GM19328 (cell line): ENCODE data around the gene PPP2R2C.

Experiments
- ATAC-seq: cut with Tn5 transposase; IDR thresholded peaks from one replicate; pipeline ENCODE4 v1.9.1; 2021; ENCODE audit warnings: mild to moderate bottlenecking, moderate library complexity; ENCODE audit not compliant: unreplicated experiment

The PPP2R2C gene

GRCh38 chr4:6332042-6332668 lies 140.3 kb downstream of the PPP2R2C start:
- no peak for ATAC-seq

DNA sequence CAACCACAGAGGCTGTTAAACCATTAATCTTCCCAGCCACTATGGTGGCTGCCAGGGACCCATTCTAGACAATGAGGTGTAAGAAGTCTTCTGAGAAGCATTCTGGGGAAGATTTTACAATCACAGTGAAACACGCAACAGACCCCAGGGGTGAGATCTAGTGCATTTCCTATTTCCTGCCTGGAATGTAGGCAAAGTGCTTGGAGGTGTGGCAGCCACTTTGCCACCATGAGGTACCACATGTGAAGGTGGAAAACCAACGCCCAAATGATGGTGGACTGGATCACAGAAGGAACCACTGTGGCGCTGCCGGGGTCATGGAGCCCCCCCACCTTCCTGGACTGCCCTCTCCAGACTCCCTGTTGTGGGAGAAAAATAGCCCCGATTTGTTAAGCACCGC lies 140.9 kb downstream of the PPP2R2C start:
- no peak for ATAC-seq

GRCh38 chr4:6331018-6331417 lies 141.4 kb downstream of the PPP2R2C start:
- ATAC-seq = no peak

DNA sequence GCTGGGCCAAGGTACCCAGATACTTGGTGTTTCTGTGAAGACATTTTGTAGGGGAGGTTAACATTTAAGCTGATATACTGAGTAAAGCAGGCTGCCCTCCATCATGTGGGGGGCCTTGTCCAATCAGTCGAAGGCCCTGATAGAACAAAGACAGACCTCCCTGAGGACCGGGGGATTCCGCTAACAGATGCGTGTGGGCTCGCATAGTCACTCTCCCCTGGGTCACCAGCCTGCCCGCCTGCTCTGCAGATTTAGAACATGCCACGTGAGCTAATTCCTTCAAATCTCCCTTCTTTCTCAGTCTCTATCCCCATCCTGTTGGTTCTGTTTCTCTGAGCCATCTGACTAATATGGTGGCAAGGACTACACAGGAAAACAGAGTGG lies 142.0 kb downstream of the PPP2R2C start:
- no peak for ATAC-seq

DNA sequence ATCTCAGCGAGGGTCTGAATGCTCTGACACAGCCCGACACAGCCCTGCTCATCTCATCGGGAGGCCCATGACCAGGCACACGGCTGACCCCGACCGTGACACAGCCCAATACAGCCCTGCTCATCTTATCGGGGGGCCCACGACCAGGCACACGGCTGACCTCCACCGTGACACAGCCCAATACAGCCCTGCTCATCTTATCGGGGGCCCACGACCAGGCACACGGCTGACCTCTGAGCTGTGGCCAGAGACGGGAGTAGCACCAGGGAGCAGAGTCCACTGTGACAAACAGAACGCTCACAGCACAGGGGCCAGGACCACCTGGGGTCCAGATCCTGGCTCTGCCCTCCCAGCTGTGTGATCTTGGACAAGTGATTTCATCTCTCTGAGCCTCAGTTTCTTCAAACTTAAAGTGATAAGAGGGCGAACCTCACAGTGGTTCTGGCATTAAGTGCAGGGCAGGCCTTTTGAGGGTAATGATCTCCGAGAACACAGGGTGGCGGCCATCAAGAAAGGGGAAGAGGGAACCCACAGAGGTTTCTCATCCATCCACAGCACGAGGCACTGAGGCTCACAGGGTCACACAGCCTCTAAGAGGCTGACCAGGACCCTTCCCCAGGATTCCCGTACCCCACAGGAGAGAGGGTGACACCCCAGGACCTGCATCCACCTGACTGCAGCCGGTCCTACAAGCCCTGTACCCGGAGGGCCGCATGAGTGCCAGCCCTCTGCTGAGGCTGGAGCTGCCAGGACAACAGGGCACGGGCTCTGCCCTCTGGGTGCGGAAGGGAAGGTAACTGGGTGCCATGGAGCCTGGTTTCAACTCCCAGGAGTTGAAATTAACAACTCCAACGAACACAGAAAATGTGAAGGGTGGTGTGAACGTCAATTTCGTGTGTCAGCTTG lies 142.7 kb downstream of the PPP2R2C start:
- no peak for ATAC-seq

GRCh38 chr4:6328526-6328925 lies 143.9 kb downstream of the PPP2R2C start:
- no peak for ATAC-seq

DNA sequence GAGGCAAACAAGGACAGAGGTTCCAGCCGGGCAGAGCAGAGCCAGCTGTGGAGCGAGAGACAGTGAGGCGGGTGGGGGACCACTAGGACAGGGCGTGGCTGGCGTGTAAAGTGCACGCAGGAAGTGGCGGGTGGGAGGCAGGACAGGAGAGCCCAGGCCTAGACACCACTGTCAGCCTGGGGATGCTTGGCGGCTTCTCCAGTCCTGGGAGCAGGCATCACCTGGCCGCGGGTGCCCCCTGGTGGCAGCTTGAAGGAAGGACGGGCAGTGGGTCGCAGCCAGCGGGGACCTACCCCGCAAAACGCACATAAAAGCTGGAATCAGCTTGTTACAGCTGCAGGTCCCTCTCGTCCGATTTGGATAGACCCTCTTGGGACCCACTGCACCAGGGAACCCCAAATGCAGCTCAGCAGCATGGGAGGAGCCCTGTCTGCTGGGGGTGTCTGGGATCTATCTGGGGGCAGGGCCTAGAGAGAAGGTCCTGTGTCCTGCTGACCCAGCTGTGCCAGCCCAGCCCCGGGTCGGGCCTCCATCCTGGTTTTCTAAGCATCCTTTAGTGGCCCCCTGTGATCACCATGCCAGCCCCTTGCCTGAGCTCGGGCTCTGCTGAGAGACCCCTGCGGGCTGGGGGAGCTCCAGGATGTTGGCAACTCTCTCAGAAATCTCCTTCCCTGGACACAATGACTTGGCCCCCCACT lies 145.0 kb downstream of the PPP2R2C start:
- ATAC-seq = peak; percentile 70

DNA sequence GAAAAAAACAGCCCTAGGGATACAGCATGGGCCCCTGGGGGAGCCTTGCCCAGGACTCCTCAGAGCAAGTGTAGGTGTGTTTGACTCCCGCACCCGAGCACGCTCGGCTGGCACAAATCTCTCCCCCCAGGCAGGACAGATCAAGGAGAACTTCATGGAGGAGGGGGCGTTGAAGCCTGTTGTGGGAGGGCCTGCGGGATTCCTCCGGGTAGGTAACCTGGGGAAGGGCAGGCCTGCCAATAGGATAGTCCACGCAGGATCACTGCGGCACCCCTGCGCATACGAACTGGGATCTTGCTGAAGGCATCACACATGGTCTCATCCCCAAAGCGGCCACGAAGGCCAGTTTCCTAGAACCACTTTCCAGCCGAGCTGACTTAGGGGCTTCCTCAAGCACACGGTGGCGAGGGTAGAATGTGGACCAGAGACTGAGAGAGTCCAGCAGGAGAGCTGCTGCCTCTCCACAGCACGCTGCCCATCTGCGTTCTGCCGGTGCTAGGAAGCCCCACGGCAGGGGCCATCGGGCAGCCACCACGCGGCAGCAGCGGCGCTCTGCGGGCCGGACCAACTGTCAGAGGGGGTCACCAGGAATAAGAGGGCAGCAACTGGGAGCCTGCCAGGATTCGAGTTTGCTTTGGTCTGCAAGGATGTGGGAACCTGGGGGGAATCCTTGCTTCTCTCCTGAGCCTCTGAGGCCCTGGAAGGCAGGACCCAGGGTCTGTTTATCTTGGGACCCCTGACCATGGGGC lies 145.9 kb downstream of the PPP2R2C start:
- ATAC-seq = no peak

DNA sequence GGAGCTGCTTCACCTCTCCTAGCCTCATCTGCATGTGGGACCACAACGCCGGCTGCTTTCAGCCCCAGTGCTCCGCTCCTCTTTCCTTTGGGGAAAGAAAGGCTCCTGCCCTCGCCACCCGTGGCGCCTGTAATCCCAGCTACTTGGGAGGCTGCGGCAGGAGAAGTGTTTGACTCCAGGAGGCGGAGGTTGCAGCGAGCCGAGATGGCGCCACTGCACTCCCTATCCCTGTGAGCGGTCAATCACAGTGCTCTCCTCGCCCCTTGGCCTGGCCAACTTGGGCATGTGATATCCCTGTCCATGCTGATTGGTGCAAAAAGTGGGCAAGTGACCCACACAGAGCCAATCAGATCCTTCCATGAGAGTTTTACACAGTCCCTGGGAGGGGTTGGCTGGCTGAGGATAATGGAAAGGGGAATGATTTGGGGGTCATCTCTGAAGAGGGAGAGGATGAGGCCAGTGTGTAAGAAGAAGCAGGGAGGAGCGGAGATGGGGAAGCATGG lies 146.6 kb downstream of the PPP2R2C start:
- no peak for ATAC-seq

DNA sequence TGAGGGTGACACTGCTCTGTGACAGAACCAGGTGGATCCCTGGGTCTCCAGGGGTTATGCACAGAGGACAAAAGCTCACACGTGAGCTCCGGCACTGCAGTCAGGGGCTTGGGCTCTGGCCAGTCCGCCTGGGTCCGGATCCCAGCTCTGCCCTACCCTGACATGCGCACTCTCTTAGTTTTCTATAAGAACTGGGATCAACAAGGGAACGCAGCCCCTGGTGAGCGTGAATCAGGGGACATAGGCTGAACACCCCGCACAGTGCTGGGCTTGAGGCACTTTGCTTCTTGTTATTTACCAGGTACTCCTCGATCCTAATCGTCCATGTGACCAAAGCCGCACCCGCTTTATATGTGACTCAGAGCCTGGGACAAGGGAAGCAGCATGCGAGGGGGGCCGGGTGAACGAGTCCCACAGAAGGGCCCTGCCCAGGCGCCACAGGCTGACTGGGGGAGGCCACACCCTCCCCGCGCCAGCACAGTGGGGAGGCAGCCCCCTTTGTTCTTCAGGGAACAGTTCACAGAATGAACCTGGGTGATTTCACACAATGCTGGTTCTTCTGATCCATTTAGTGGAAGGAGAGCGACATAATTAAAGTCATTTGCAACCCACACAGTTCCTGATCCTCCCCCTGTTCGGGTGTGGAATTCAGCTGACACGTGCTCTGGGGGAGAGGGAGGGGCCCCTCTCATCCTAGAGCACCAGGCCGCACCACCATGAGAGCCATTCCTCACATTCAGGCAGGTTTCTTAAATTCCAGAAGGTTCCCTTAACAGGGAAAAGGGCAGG lies 147.2 kb downstream of the PPP2R2C start:
- ATAC-seq = no peak

DNA sequence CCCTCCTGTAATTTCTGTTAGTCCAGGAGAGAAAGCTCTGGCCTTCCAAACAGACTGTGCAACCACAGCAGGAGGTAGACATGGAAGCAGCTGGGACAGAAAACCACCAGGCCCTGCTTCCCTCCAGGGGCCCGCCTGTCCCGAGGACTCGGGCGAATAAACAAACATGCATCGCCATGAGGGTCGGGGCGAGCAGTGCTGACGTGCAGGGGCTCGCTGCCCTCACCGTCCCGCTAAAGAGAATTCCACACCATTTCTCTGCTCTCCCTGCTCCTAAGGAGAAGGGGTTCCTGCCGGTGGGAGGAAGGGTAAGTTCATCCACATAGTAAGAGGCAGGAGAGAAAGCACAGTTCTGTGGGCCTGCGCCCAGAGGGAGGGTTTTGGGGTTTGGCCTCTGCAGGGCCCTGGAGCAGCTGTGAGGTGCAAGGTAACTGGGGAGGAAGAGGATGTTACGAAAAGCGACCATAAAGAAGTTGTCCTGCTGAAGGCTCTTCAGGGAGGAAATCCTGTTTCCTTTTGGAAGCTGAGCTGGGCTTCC lies 147.9 kb downstream of the PPP2R2C start:
- no peak for ATAC-seq

DNA sequence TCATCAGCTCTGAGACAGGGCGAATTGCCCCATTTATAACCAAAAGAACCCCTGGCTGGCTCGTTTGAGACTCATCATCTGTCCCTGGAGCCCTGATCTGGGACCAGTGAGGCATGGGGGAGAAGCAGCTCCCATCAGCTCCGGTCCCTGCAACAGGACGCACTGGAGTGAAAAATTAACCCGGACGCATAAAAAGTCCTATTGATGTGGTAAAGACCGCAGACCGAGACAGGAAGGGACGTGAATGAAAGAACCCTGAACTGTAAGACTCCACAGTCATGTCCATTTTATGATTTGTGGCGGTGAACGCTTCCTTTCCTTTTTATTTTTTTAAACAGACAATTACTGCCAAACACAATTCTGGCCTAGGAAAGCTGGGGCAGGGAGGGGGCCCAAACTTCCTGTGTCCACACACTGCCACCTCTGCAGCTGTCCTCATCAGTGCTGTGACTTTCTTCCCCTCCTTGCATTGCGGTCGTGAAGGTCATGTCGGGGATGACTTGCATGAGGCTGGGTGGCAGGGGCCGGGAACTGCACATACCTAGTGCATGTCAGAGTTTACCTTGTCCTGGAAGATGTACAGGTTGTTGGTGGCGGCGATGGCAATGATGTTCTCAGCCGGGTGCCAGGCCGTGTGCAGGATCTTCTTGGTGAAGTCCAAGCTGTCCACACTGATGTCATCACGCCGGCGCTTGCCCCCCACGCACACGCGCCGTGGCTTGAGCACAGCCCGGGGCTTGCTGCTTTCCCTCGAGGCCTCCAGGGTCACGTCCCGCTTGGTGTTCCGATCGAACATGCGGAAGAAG lies 149.4 kb downstream of the PPP2R2C start:
- no peak for ATAC-seq

GRCh38 chr4:6322067-6322760 lies 150.2 kb downstream of the PPP2R2C start:
- no peak for ATAC-seq

DNA sequence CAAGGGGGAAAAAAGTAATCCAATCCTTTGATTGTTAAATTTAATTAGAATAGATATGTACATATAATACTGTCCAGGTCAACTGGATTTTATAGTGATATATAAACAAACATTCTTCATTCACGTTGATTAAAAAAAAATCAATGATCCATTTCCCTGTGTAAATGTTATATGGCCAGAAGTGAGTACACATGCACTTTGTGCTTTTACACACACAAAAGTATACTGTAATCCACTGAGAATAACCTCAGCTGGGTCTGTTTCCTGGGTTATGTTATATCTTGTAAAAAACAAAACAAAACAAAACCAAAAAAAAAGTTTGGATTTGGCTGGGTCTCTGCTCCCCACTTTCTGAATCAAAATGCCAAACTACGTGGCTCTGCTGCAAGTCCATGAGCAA lies 151.1 kb downstream of the PPP2R2C start:
- ATAC-seq = no peak

DNA sequence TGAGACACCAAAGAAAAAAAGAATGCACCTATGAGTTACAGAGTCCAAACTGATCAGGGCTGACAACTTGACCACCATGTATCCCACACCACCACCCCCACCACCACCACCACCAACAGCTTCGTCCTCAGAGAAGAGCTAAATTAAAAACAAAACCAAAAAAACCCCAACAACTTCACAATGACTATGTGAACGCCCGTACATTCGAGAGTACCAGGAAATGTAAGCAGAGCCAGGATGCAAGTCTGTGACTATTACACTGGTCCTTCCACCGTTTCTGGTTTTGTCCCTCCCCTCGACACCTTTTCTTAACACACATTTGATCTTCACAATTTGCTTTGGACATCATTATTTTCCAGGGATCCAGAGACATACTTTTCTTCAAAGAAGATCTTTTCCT lies 151.8 kb downstream of the PPP2R2C start:
- ATAC-seq = no peak

- ATAC-seq = no peak
Measured at GRCh38 chr4:6319530-6320150, 152.8 kb downstream of the PPP2R2C start.

- no peak for ATAC-seq
Measured at GRCh38 chr4:6318206-6318605, 154.2 kb downstream of the PPP2R2C start.

DNA sequence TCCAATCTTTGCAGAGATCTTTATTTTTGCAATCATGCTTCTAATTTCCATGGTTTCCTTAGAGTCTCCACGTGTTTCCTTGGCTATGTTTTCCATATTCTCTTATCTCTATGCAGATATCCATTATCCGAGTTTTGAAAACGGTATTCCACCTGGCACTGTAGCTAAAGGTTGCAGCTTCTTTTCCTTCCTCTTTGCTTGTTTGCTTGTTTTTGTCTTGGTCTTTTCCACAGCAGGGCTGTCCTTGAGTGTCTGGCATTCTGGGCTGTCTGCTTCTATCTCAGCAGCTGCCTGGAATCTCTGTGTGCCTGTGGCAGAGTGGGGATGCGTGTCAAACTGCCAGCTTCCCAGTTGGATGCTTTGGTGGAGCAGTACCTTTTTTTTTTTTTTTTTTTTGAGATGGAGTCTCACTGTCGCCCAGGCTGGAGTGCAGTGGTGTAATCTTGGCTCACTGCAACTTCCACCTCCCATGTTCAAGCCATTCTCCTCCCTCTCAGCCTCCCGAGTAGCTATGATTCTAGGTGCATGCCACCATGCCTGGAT lies 155.9 kb downstream of the PPP2R2C start:
- no peak for ATAC-seq
